ENCODE data around the gene LDLRAD2.

DNA sequence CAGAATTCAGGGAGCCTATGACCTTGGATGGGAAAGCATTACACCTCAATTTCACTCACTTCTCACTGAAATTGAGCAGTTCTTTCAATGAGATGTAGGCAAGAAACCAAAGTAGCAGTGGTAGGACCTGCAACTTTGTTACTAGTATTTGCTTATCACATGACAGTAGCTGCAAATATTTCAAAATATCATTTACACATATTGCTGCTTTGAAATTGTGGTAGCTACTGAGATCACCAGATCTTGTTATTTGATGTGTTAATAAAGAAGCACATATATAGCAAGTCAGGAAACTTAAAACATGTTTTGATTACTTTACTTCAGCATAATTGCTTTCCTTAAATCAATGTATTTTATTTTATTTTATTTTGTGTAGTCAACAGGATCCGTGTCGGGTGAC is 12.9 kb downstream of the LDLRAD2 start:
- TF ChIP-seq POLR2A (IDR thresholded peaks at IDR 0.05; ENCODE audit: low read depth, low read length) (no peak), POLR2AphosphoS5 (IDR thresholded peaks at IDR 0.05; ENCODE audit: low read depth, low read length) (no peak), SPI1 (IDR thresholded peaks at IDR 0.05; ENCODE audit: low read depth, low read length) (no peak), TAF1 (IDR thresholded peaks at IDR 0.05; ENCODE audit: low read depth, low read length) (no peak), POU2F2 (IDR thresholded peaks at IDR 0.05; ENCODE audit: low read depth, low read length) (no peak)

Measured in GM12891 (cell line).